ENCODE data around the gene HK3. TPM values are rescaled to one million over a fixed set of nuclear protein-coding genes. Genes with fewer than 3 reads are reported as not detected.

The HK3 gene, protein sequence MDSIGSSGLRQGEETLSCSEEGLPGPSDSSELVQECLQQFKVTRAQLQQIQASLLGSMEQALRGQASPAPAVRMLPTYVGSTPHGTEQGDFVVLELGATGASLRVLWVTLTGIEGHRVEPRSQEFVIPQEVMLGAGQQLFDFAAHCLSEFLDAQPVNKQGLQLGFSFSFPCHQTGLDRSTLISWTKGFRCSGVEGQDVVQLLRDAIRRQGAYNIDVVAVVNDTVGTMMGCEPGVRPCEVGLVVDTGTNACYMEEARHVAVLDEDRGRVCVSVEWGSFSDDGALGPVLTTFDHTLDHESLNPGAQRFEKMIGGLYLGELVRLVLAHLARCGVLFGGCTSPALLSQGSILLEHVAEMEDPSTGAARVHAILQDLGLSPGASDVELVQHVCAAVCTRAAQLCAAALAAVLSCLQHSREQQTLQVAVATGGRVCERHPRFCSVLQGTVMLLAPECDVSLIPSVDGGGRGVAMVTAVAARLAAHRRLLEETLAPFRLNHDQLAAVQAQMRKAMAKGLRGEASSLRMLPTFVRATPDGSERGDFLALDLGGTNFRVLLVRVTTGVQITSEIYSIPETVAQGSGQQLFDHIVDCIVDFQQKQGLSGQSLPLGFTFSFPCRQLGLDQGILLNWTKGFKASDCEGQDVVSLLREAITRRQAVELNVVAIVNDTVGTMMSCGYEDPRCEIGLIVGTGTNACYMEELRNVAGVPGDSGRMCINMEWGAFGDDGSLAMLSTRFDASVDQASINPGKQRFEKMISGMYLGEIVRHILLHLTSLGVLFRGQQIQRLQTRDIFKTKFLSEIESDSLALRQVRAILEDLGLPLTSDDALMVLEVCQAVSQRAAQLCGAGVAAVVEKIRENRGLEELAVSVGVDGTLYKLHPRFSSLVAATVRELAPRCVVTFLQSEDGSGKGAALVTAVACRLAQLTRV
- 1 to 10 TPM in 3 of 4 donors, under 1 TPM in 1; 0.30 to 7.5 (median 1.5) TPM for polyA plus RNA-seq
- long read RNA-seq, donor 1, result 0 reads
- long read RNA-seq, donor 2, result 0 reads
- long read RNA-seq, donor 3, result 0 reads
- long read RNA-seq, donor 4, result 0 reads
- long read RNA-seq, donor 5, result 0 reads
- long read RNA-seq, donor 6, result 0 reads
- long read RNA-seq, donor 7, result 0 reads
- long read RNA-seq, donor 8, result 0 reads
- long read RNA-seq, donor 9, result 0 reads
- long read RNA-seq, donor 10, result 0 reads

DNA sequence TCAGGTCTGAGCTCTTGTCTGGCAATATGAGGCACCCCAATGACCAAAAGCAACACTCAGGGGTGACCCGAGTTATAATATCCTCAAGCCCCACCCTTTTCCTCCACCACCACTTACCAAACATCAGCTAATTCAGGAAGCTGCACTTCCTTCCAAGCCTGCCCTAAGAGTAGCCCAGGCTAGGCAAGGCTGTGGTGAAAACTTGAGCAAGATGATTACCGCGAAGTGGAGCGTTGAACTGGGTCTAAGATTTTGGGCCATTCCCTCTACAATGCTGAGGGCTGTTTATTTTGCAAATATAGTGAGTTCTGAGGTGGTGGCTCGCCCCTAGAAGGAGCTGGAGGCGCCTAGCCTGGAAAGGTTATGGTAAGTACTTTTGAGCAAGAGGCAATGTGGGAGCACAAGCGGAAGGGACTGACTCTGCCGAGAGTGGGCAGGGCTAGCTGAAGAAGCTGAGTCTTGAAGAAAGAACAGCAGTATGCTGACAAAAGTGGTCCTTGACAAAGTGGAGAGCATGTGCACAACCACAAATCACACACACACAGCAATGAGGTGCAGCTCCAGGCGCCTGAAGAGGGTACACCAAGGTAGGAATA lies at the start of gene HK3:
Gene HK3, minus strand, starts transcription at position 51 of the 596 bp plus-strand sequence. CDS start 3,187 bp downstream, outside the sequence.
- DNase-seq (no peak), FAIRE-seq (no peak)
- H3K27me3 ChIP-seq (ENCODE audit: control insufficient read depth in 3 of 3, insufficient read depth in 3 of 3, low read length in 3 of 3), result peaks cover 0 to 6% (median 0%) of the 10 kb centered on the region in 3 donors
- H3K27ac ChIP-seq (ENCODE audit: low read depth in 1 of 3, low read length in 2 of 3), result no peak within 1 kb of the TSS
- peaks cover 9 to 13% (median 10%) of the 10 kb centered on the region in 3 donors for H3K36me3 ChIP-seq (ENCODE audit: control insufficient read depth in 3 of 3, insufficient read depth in 2 of 3, low read depth in 1 of 3, low read length in 3 of 3)
- WGBS, 3 donors, result 62 to 69% (median 64%) methylated on average over 9 of the region's 9 CpGs
- no peak within 1 kb of the TSS for H3K4me3 ChIP-seq (ENCODE audit: low read depth in 1 of 3, low read length in 3 of 3)
- no peaks in the 10 kb centered on the region for H3K4me1 ChIP-seq (ENCODE audit: control insufficient read depth in 3 of 3, insufficient read depth in 2 of 3, low read depth in 1 of 3, low read length in 2 of 3)
- no peaks in the 10 kb centered on the region for H3K9me3 ChIP-seq (ENCODE audit: control insufficient read depth in 2 of 2, insufficient read depth in 1 of 2, low read depth in 1 of 2, low read length in 1 of 2)

DNA sequence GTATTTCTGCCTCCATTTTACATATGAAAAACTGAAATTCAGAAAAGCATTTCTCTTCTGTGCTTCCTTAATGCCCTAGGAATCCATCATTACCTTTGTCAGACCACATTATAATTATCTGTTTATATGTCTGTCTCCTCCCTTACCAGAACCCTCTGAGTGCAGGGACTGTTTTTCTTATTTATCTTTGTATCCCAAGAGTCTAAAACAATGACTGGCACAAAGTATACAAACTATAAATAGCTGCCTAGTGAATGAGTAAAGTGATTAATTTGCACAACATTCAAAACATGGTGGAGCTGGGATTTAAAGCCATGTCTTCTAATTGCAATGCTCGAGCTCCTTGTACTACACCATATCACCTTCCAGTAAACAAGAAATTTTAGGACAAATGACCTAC lies 49.3 kb upstream of the HK3 start:
- H3K4me3 ChIP-seq (ENCODE audit: low read depth in 1 of 3, low read length in 3 of 3), result no peak overlapping the region
- H3K9me3 ChIP-seq (ENCODE audit: control insufficient read depth in 2 of 2, insufficient read depth in 1 of 2, low read depth in 1 of 2, low read length in 1 of 2), result no peaks in the 10 kb centered on the region
- no peak for DNase-seq
- no peaks in the 10 kb centered on the region for H3K4me1 ChIP-seq (ENCODE audit: control insufficient read depth in 3 of 3, insufficient read depth in 2 of 3, low read depth in 1 of 3, low read length in 2 of 3)
- no peaks in the 10 kb centered on the region for H3K27me3 ChIP-seq (ENCODE audit: control insufficient read depth in 3 of 3, insufficient read depth in 3 of 3, low read length in 3 of 3)
- H3K27ac ChIP-seq (ENCODE audit: low read depth in 1 of 3, low read length in 2 of 3), result no peak overlapping the region
- WGBS, 3 donors, result 64 to 82% (median 82%) methylated on average over 1 of the region's 1 CpG
- FAIRE-seq, result no peak
- H3K36me3 ChIP-seq (ENCODE audit: control insufficient read depth in 3 of 3, insufficient read depth in 2 of 3, low read depth in 1 of 3, low read length in 3 of 3), result peaks cover 12 to 28% (median 12%) of the 10 kb centered on the region in 3 donors

DNA sequence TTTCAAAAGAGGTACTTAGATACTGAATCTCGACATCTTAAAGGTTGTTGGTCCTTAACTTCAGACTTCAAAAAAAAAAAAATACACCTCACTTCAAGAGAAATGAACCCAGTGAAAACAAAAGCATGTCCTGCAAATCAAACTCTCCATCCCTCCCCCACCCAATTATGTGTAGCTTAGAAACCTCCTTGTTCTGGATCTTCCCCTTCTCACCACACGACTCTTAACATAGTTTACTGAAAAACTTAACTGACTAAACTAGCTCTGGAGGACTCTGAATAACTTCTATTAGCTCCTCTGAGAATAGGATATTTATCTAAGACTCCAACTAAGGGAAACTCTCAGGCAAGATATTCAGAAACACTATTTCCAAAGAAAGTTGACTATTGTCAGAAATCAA lies 48.7 kb upstream of the HK3 start:
- no peak for FAIRE-seq

DNA sequence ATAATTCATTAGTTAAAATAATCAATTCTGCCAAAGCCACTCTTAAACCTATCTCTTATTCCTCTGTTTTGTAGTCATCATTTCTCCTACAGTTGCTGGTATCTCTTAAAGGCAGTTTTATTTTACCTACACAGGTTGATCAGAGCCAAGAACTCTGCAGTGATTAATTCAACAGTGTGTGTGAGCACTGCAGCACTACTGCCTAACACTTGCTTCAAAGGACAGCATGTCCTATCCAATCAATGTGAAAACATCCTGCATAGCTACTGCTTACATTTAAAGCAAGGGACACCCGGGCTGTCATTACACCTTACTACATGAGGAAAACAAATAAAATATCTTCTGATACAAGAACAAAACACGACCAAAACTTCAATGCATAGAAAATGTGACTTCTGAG lies 45.1 kb upstream of the HK3 start:
- 64 to 84% (median 73%) methylated on average over 2 of the region's 2 CpGs for WGBS, 3 donors
- Histone ChIP-seq H3K9me3 (ENCODE audit: control insufficient read depth in 2 of 2, insufficient read depth in 1 of 2, low read depth in 1 of 2, low read length in 1 of 2) (no peaks in the 10 kb centered on the region), H3K27ac (ENCODE audit: low read depth in 1 of 3, low read length in 2 of 3) (no peak overlapping the region), H3K4me3 (ENCODE audit: low read depth in 1 of 3, low read length in 3 of 3) (no peak overlapping the region), H3K36me3 (ENCODE audit: control insufficient read depth in 3 of 3, insufficient read depth in 2 of 3, low read depth in 1 of 3, low read length in 3 of 3) (peaks cover 9 to 20% (median 14%) of the 10 kb centered on the region in 3 donors), H3K27me3 (ENCODE audit: control insufficient read depth in 3 of 3, insufficient read depth in 3 of 3, low read length in 3 of 3) (no peaks in the 10 kb centered on the region), H3K4me1 (ENCODE audit: control insufficient read depth in 3 of 3, insufficient read depth in 2 of 3, low read depth in 1 of 3, low read length in 2 of 3) (no peaks in the 10 kb centered on the region)
- no peak for FAIRE-seq
- DNase-seq, result no peak

More for the DNA sequence above, 48.7 kb upstream of the HK3 start:
- Histone ChIP-seq H3K36me3 (ENCODE audit: control insufficient read depth in 3 of 3, insufficient read depth in 2 of 3, low read depth in 1 of 3, low read length in 3 of 3) (peaks cover 12 to 26% (median 12%) of the 10 kb centered on the region in 3 donors), H3K27ac (ENCODE audit: low read depth in 1 of 3, low read length in 2 of 3) (no peak overlapping the region), H3K4me1 (ENCODE audit: control insufficient read depth in 3 of 3, insufficient read depth in 2 of 3, low read depth in 1 of 3, low read length in 2 of 3) (no peaks in the 10 kb centered on the region), H3K4me3 (ENCODE audit: low read depth in 1 of 3, low read length in 3 of 3) (no peak overlapping the region), H3K27me3 (ENCODE audit: control insufficient read depth in 3 of 3, insufficient read depth in 3 of 3, low read length in 3 of 3) (no peaks in the 10 kb centered on the region), H3K9me3 (ENCODE audit: control insufficient read depth in 2 of 2, insufficient read depth in 1 of 2, low read depth in 1 of 2, low read length in 1 of 2) (no peaks in the 10 kb centered on the region)
- 80 to 95% (median 90%) methylated on average over 2 of the region's 2 CpGs for WGBS, 3 donors
- no peak for DNase-seq

DNA sequence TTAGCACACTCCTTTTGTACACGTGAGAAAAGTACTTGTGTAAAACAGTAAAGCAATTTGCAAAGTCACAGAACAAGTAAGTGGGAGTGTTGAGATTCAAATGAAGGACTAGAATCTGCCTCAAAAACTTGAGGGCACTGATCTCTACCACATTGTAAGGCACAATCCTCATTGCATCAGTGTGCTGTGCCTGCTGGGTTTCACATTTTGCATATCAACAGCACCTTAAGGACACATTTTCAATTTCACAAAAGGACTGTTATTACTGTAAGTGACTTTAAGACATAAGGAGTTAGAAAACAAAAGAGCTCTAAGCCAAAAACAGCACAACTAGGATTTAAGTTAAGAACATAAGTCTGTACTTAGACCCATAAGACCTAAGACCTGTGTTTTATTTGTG lies 44.7 kb upstream of the HK3 start:
- DNase-seq, result no peak
- 50 to 77% (median 70%) methylated on average over 1 of the region's 1 CpG for WGBS, 3 donors
- H3K27ac ChIP-seq (ENCODE audit: low read depth in 1 of 3, low read length in 2 of 3), result no peak overlapping the region
- H3K27me3 ChIP-seq (ENCODE audit: control insufficient read depth in 3 of 3, insufficient read depth in 3 of 3, low read length in 3 of 3), result no peaks in the 10 kb centered on the region
- no peaks in the 10 kb centered on the region for H3K9me3 ChIP-seq (ENCODE audit: control insufficient read depth in 2 of 2, insufficient read depth in 1 of 2, low read depth in 1 of 2, low read length in 1 of 2)
- H3K36me3 ChIP-seq (ENCODE audit: control insufficient read depth in 3 of 3, insufficient read depth in 2 of 3, low read depth in 1 of 3, low read length in 3 of 3), result peaks cover 7 to 20% (median 12%) of the 10 kb centered on the region in 3 donors
- no peak for FAIRE-seq
- H3K4me1 ChIP-seq (ENCODE audit: control insufficient read depth in 3 of 3, insufficient read depth in 2 of 3, low read depth in 1 of 3, low read length in 2 of 3), result no peaks in the 10 kb centered on the region
- H3K4me3 ChIP-seq (ENCODE audit: low read depth in 1 of 3, low read length in 3 of 3), result no peak overlapping the region

DNA sequence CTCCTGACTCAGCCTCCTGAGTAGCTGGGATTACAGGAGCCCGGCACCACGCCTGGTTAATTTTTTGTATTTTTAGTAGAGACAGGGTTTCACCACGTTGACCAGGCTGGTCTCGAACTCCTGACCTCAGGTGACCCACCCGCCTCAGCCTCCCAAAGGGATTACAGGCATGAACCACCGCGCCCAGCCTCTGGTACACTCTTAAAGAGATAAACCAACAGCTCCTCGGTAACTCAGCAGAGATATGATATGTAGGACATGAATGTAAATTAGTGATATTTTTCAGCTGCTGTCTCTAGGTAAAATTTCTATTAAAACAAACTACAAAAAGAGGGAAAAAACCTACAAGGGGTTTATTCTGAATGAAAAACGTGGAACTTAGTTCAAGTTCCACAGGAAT lies 42.8 kb upstream of the HK3 start:
- Histone ChIP-seq H3K27me3 (ENCODE audit: control insufficient read depth in 3 of 3, insufficient read depth in 3 of 3, low read length in 3 of 3) (no peaks in the 10 kb centered on the region), H3K4me1 (ENCODE audit: control insufficient read depth in 3 of 3, insufficient read depth in 2 of 3, low read depth in 1 of 3, low read length in 2 of 3) (no peaks in the 10 kb centered on the region), H3K4me3 (ENCODE audit: low read depth in 1 of 3, low read length in 3 of 3) (no peak overlapping the region), H3K27ac (ENCODE audit: low read depth in 1 of 3, low read length in 2 of 3) (no peak overlapping the region), H3K9me3 (ENCODE audit: control insufficient read depth in 2 of 2, insufficient read depth in 1 of 2, low read depth in 1 of 2, low read length in 1 of 2) (no peaks in the 10 kb centered on the region), H3K36me3 (ENCODE audit: control insufficient read depth in 3 of 3, insufficient read depth in 2 of 3, low read depth in 1 of 3, low read length in 3 of 3) (peaks cover 7 to 25% (median 14%) of the 10 kb centered on the region in 3 donors)
- FAIRE-seq (no peak), DNase-seq (no peak)
- WGBS, 3 donors, result 81 to 87% (median 81%) methylated on average over 9 of the region's 9 CpGs

DNA sequence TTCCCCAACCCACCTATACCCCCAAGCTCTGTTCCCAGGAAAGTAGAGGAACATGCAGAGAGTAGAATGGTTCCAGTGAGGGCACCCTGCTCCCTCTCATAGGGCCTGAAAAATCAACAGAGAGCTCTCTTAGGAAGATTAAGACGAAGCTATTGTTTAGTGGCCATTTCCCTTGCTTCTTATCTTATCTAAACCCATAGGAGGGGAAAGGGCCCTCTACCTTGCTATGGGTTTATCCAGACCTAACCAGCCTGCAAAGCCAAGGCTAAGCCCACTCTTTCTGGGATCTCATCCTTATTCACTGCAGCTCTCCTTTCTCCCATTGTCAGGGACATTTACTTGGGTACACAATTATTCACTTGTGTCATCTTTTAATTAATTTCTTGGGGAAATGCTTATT lies 39.3 kb upstream of the HK3 start:
- 46 to 71% (median 67%) methylated on average over 1 of the region's 1 CpG for WGBS, 3 donors
- Histone ChIP-seq H3K9me3 (ENCODE audit: control insufficient read depth in 2 of 2, insufficient read depth in 1 of 2, low read depth in 1 of 2, low read length in 1 of 2) (no peaks in the 10 kb centered on the region), H3K4me3 (ENCODE audit: low read depth in 1 of 3, low read length in 3 of 3) (no peak overlapping the region), H3K27ac (ENCODE audit: low read depth in 1 of 3, low read length in 2 of 3) (no peak overlapping the region), H3K27me3 (ENCODE audit: control insufficient read depth in 3 of 3, insufficient read depth in 3 of 3, low read length in 3 of 3) (no peaks in the 10 kb centered on the region), H3K4me1 (ENCODE audit: control insufficient read depth in 3 of 3, insufficient read depth in 2 of 3, low read depth in 1 of 3, low read length in 2 of 3) (no peaks in the 10 kb centered on the region), H3K36me3 (ENCODE audit: control insufficient read depth in 3 of 3, insufficient read depth in 2 of 3, low read depth in 1 of 3, low read length in 3 of 3) (peaks cover 2 to 17% (median 10%) of the 10 kb centered on the region in 3 donors)
- DNase-seq (no peak), FAIRE-seq (no peak)

DNA sequence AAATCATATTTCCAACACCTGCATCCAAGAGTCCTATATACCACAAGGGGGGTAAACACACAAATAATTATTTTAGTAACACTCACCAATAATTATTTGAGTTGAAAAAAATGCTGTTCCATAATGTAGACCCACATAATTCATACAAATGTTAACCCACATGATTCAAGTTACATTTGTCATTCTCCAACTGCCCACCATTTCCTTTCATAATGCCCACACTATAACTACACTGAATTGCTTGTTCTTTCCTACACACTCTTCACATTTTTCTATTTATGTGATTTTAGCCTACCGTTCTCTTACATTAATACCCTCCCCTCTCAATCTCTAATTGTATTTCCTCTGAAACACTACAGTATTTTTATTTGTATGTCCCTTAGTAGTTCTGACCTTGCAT lies 35.9 kb upstream of the HK3 start:
- WGBS, 3 donors, result 58 to 92% (median 88%) methylated on average over 1 of the region's 1 CpG
- Histone ChIP-seq H3K27me3 (ENCODE audit: control insufficient read depth in 3 of 3, insufficient read depth in 3 of 3, low read length in 3 of 3) (no peaks in the 10 kb centered on the region), H3K4me3 (ENCODE audit: low read depth in 1 of 3, low read length in 3 of 3) (no peak overlapping the region), H3K9me3 (ENCODE audit: control insufficient read depth in 2 of 2, insufficient read depth in 1 of 2, low read depth in 1 of 2, low read length in 1 of 2) (no peaks in the 10 kb centered on the region), H3K27ac (ENCODE audit: low read depth in 1 of 3, low read length in 2 of 3) (no peak overlapping the region), H3K4me1 (ENCODE audit: control insufficient read depth in 3 of 3, insufficient read depth in 2 of 3, low read depth in 1 of 3, low read length in 2 of 3) (no peaks in the 10 kb centered on the region), H3K36me3 (ENCODE audit: control insufficient read depth in 3 of 3, insufficient read depth in 2 of 3, low read depth in 1 of 3, low read length in 3 of 3) (peaks cover 4 to 13% (median 13%) of the 10 kb centered on the region in 3 donors)
- FAIRE-seq (no peak), DNase-seq (no peak)
